Measurements from ENCODE around the gene COQ8A.
"Not testable (repeated sequence)": the region's sequence is repeated elsewhere in the genome, so short reads cannot be mapped to it uniquely, and the experiment has no call there.

The COQ8A gene

DNA sequence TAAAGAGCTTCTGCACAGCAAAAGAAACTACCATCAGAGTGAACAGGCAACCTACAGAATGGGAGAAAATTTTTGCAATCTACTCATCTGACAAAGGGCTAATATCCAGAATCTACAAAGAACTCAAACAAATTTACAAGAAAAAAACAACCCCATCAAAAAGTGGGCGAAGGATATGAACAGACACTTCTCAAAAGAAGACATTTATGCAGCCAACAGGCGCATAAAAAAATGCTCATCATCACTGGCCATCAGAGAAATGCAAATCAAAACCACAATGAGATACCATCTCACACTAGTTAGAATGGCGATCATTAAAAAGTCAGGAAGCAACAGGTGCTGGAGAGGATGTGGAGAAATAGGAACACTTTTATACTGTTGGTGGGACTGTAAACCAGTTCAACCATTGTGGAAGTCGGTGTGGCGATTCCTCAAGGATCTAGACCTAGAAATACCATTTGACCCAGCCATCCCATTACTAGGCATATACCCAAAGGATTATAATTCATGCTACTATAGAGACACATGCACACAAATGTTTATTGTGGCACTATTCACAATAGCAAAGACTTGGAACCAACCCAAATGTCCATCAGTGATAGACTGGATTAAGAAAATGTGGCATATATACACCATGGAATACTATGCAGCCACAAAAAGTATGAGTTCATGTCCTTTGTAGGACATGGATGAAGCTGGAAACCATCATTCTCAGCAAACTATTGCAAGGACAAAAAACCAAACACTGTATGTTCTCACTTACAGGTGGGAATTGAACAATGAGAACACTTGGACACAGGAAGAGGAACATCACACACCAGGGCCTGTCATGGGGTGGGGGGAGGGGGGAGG lies 10.6 kb upstream of the COQ8A start:
- DNase-seq = not testable (repeated sequence)

DNA sequence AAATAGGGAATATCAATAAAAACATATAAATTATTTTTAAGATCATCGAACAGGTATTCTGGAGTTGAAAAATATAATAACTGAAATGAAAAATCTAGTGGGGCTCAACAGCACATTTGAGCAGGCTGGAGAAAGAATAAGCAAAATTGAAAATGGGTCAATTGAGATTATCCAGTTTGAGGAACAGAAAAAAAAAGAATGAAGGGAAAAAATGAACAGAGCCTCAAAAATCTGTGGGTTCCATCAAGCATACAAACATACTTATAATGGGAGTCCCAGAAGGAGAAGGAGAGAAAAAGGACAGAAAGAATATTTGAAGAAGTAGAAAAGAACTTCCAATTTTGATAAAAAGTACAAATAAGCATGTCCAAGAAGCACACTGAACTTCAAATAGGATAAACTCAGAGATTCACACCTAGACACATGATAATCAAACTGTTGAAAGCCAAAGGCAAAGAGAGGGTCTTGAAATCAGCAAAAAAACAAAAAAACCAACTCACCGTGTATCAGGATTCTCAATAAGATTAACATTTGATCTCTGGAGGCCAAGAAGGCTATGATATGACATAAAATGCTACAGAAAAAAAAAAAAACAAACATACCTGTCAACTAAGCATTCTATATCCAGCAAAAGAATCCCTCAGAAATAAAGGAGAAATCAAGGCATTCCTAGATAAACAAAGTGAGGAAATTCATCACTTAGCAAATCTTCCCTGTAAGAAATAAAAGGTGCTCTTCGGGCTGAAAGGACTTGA lies 5.4 kb upstream of the COQ8A start:
- DNase-seq = no peak

DNA sequence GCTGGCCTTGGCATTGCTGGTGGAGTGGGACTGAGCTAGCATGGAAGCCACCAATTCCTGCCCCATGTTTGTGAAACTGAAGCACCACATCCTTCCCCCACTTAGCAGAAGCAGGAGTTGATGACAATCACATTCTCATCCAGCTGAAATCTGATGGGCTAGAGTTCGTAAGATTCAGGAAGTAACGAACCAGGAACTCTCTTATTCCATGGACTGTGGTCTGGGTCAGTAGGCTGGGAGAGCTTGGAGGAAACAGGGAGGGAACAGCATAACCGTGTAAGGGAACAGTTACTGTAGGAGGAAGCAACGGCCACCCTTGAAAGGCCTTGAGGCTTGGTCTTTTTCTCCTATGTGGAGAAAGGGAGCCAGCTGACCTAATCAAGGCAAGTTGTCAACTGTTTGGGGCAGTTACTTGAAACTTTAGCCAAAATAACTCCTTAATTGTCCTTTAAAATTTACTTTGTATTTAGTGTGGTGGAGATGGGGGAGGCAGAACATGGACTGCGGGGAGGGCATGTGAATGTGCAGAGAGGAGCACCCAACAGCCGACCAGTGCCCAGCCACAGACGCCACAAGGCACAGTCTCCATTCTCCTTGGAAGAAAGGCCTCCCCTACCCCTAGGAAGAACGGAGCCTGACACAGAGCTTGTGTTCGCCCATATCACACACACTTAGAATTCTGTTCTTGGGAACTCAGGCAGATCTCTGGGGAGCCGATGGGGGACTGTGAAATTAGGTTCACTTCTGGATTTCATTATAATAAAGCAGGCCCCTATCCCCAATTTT lies 2.0 kb upstream of the COQ8A start:
- peak in 1 of 5 experiments; percentile 8 for DNase-seq

DNA sequence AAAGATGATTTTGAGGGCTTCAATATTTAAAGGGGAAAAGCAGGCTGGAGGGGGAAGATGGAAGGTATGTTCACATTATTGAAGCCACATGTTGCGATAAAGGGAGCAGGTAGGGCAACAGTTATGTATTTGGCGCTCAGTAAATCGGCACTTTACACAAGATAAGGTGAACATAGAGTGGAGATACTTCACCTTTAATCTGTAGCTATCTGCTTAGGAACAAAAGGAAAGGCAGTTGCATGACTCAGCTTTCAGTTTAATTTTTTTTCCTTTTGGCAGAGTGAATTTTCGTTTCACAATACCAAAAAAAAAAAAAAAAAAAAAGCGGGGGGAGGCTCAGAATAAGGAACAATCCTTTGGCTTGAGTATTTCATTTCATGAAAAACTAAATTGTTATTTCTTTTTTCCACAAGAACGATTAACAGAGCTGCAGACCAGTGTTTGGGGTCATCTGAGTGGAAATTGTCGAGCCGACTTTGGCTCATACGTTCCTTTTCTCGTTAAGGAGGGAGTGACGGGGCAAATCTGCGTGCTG lies 1.1 kb upstream of the COQ8A start:
- DNase-seq = peak in 1 of 5 experiments; percentile 46

DNA sequence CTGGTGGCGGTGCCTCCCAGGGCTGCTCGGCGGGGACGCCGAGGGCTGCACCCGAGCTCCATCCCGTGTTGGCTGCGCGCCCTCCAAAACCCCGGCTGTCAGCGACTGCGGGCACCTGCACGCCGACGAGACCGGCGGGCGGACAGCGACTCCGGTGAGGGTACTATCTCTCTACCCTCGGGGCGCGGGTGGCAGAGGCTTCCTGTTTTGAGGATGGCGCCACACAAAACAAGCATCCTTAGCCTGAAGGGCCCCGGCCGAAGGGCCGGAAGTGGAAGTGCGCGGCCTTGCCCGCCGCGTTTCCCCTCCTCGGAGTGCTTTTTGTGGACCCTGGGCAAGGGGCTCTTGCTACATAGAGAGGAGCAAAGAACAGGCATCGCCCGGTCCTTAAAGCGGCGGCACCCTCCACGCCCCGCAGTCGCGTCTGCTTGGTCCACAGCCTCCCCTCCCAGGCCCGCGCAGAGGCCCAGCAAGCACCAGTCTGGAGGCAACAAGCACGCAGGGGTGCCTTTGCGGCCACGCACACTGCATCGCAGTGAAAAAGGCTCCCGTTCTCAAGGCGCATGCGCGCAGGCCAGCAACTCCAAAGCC lies 561 bp upstream of the COQ8A start:
- DNase-seq = peak in 3 of 5 experiments; percentile 48 to 83 (median 64)

DNA sequence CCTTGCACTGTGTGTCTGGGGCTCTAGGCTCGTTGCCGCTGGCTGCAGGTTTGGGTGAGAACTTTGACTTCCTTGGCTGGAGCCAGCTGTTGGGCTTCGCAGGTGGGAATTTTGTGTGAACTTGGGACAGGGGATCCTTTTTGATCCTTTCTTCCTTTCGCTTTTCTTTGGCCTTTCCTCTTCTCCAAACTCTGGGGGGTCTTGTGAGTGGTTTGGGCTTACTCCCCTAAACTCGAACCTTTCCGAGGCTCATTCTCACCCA lies 643 bp downstream of the COQ8A start:
- no peak for DNase-seq

DNA sequence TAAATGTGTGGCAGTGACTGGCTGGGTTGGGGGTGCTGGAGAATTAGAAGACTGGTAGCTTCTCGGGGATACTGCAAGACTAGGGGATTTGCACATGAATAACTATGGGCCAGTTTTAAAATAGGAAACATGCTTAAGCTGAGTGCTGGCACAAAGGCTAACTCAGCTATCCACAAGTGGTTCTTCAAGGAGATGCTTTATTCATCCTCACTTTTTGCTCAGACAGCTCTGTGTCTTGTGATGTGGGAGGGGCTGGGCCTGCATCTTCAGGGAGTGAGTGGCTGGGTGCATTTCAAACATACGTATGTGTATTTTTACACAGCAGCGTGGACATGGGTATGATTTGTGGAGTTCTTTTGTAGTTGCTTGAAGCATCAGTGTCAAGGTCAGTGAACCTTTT lies 2.3 kb downstream of the COQ8A start:
- no peak for DNase-seq

DNA sequence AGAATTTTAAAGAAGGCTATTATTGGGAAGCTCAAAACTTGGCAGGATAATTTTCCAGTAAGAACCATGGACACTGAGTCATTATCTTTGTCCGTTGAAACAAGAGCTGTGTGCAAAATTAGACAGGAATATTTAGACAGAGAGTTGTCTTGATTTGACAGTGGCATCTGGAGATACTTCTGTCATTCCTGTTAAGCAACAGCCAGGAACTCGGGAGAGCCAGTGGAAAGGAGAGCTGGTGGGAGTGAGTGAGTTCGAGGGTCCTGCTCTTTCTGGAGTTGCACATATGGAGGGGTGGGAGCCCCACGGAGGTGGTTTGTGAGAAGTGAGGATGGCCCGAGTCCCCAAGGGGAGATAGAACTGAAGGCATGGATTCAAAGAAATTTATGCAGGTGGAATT lies 3.1 kb downstream of the COQ8A start:
- DNase-seq = no peak

DNA sequence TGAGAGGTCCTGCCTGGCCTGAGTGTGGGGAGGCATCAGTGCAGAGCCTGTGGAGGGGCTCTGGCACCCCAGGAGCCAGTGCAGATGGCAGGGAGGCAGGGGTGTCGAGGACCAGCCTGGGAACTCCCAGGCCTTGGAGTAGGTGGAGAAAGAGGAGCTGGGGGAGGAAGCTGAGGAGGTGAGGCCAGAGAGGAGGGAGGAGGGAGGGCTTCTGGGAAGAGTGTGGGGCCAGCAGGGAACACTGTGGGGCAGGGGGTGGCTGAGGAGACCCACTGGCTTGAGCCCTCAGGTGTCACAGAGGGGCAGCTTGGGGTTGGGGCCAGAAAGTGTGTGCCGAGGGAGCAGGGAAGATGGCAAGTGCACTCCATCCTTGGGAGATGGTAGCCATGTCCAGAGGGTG lies 3.8 kb downstream of the COQ8A start:
- no peak for DNase-seq

DNA sequence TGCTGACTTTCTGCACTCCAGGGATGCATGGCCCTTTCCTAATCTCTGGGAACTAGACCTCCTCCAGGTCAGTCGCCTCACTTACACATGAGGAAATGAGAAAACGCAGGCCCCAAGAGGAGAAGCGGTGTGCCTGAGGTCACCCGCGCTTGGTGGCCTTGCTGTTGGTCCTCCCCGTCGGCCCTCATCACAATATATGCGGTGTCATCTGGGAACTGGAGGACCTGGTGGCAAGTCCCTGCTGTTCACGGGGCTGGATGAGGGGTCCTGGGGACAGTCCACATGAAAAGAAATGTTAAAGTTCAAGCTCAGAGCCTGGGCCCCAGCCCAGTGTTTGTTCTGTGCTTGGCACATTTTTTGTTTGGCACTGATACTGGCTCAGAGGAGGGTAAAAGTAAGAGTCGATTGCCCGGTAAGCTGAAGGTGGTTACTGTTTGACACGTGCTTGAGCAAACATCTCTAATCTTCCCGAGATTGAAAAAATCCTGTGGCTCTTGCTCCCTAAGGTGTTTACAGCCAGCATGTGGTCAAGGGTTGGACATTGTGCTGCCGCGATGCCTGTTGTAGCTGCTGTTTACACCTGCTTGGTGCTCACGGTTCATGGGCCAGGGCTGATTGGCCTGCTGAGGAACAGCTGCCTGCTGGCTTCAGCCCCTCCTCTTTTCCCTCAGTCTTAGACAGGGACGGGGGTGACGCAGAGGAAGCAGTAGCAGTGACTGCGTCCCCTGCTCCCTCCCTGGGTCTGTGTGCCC lies 5.2 kb downstream of the COQ8A start:
- no peak for DNase-seq

DNA sequence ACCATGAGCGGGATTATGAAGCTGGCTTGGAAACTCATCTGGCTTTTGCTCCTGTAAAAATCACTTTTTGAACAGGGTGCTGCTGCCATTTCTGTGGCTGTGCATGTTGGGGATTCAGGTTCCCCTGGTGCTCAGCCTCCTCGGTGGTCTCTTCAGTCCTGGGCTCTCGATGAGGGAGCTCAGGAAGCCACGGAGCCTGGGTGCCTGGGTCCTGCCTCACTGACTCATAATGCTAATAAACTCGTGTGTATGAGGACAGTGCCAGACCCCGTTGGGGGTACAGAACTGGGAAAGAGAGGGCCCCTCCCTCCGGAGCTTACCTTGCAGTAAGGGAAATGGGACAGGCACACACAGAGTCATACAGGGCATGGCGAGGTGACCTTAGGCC lies 5.8 kb downstream of the COQ8A start:
- no peak for DNase-seq

DNA sequence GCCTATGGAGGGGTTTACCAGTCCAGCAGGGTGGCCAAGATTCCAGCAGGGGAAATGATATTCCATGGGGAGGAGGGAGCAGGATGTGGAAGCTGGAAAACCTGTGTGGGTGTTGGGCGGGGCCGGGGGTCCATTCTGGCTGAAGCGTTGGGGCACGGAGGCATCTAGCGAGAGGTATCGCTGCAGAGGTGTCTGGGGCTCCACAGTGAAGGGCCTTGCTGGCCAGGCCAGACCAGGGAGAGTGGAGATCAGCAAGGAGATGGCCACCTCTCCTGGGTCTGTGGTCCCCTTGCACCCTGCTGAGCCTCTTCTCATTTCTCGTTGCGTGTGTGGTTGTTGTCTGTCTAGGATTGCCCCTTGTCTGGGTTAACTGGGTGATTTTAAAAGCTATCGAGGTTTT lies 6.2 kb downstream of the COQ8A start:
- DNase-seq = no peak

DNA sequence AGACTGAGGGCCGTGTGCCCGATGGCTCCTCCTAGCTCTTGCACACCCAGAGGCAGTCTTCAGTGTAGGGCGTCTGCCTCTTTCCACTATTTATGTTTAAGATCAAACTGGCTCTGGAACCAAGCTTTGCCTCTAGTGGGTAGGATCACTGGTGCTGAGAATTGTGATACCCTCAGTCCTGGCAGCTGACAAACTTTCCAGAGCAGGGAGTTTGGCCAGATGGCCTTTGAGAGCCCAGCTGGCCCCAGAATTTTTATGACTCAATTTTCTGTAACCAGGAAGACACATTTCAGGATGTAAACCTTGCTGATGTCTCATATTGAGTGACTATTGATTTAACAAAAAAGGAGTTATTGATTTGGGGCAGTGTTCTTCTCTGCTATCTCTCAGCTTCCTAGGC lies 6.7 kb downstream of the COQ8A start:
- DNase-seq = no peak

DNA sequence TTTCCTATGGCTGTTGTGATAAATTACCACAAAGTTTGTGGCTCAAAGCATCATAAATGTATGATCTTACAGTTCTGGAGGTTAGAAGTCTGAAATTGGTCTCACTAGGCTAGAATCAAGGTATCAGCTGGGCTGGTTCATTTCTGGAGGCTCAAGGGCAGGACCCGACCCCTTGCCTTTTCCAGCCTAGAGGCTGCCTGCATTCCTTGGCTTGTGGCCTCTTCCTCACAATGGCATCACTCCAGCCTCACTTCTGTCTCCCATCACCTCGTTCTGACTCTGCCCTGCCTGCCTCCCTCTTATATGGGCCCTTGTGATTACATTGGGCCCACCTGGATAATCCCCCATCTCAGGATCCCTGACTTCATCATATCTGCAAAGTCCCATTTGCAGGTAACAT lies 8.0 kb downstream of the COQ8A start:
- no peak for DNase-seq

DNA sequence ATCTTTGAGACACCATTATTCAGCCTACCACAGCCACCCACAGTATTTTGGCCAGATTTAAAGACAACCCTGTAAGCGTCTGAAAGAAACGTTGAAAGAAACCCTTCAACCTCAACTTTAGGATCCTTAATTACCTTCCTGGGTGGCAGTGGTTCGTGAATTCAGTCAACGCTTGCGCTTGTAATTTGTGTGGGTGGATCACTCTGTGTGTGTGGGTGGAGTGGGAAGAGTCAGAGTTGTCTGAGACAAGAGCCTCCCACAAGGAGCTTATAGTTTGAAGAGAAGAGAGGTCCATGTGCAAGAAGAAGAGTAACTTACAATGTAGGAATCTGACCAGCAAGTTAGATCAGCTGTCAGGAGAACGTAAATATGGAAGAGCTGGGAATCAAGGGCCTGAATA lies 8.4 kb downstream of the COQ8A start:
- DNase-seq = no peak

DNA sequence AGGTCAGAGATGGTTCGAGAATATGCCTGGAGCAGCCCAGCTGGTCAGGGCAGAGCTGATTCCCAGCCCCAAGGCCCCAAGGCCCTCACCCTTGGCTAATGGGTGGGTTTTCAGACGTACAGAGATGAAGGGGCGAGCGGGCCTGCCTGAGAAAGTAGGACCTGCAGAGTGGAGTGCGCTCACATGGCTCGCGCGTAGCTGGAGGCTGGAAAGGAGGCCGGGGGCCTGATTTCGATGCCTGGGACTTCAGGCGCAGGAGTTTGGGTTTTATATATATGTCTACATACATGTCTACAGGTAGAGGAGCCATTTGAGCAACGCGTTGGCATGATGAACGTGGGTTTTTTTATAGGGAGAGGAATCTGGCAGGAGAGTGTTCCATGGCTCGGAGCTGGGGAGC lies 8.9 kb downstream of the COQ8A start:
- DNase-seq = no peak

DNA sequence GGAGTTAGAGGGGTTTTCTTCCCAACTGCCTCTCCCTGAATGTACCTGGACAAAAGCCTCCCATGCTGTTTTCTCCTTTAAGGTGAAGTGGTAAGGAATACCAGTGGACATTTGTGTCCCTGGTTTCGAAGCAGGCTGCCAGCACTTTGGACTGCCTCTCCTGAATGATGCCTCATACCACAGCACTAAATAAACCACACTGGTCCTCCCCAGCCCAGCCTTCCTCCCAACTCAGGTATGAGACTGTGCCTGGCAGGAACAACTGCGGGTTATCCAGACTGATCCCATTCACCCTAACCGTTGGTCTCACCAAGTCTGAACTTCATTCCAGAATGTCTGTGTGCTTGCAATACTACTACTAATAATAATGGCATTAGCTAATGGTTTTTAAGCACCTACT lies 9.3 kb downstream of the COQ8A start:
- no peak for DNase-seq

DNA sequence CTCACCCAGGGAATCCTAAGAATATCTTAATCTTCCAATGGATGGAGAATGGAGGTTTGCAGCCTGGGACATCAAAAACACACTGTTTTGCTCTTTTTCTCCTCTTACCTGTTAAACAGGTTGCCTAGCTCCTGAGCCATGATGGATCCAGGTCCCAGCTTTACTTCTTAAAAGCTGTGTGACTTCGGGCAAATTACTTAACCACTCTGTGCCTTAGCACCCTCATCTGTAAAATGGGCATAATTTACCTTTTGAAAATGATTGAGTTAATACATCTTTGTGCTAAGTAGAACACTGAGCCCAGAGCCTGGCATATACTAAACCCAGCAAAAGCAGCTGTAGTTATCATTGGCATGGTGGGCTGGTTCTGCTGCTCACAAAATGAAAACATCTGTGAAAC lies 10.2 kb downstream of the COQ8A start:
- no peak for DNase-seq

DNA sequence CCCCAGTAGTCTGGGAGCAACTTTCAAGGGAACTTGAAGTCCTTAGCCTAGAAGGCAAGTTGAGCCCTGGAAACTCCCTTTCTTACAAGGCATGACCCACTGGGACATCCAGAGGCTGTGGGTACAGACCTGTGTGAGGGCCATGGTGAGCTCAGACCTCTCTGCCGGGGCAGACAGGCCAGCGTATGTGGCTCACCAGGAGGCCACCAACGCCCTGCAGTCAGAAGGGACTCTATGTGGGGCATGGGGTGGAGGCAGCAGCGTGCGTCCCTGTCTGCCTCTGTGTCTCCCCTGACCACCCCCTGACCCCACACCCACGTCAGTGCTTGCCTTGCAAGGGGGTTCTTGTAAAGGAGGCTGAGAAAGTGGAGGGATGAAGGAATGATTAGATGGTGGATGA lies 10.8 kb downstream of the COQ8A start:
- no peak for DNase-seq

DNA sequence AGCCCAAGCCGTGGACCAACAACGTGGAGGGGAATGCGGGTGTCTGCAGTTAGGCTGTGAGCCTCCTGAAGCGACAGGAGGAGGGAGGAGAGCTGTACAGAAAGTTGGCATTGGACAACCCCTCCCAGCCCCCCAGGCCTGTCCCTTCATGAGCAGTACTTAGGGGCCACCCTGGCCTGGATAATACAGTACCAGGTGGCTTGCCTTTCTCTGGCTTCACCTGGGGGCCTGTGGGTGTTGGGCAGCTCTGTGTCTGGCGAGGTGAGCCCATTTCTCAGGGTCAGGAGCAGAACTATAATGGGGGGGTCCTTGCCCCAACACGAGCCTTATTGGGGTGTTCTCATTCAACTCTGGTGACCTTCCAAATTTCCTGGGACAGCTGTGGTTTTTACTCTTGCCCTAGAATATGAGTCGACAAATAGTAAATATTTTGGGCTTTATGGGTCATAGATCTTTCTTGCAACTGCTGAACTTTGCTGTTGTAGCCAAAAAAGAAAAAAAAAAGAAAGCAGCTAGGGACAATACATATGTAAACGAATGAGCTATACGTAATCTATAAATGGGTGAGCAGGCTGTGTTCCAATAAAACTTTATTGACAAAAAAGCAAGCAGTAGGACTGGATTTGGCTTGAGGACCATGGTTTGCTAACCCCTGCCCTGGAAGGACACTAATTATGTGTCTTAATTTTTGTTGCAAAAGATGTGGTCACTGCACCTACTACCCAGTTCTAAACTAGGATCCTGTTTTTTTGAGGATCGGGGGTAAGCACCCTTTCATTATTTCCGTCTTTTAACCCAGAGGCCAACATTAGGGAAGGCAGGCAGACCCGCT lies 11.4 kb downstream of the COQ8A start:
- no peak for DNase-seq

DNA sequence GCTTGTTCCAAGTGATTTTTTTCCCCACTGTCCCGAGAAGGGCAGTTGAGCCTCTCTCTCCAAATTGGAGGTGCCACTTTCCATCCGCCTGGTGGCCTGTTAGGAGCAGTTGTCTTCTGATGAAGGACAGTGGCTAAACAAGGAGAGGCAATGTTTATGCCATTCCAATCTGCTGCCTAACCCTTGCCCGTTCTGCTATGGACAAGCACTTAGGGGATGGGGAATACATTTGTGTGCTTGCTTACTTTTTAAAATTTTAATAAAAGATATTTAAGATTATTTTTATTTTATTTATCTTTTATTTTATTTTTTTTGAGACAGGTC lies 12.0 kb downstream of the COQ8A start:
- DNase-seq = no peak

Data from T-helper 2 cell (primary cell).